ENCODE results near the gene FOXP1.

FOXP1 gene

GRCh38 chr3:71462586-71462985 is 120.9 kb downstream of the FOXP1 start:
- peaks cover 14% of the 10 kb centered on the region for H3K36me3 Mint-ChIP-seq (ENCODE audit: low read depth)
- no peaks in the 10 kb centered on the region for H3K9me3 Mint-ChIP-seq
- H3K4me3 Mint-ChIP-seq = no peak overlapping the region
- peak overlapping the region; percentile 92 for H3K27ac Mint-ChIP-seq
- peaks cover 83% of the 10 kb centered on the region for H3K4me1 Mint-ChIP-seq (ENCODE audit: low read depth)
- no peaks in the 10 kb centered on the region for H3K27me3 Mint-ChIP-seq

- H3K36me3 Mint-ChIP-seq (ENCODE audit: low read depth) = peaks cover 11% of the 10 kb centered on the region
- no peaks in the 10 kb centered on the region for H3K27me3 Mint-ChIP-seq
- no peaks in the 10 kb centered on the region for H3K9me3 Mint-ChIP-seq
- H3K27ac Mint-ChIP-seq = peak overlapping the region; percentile 92
- peaks cover 84% of the 10 kb centered on the region for H3K4me1 Mint-ChIP-seq (ENCODE audit: low read depth)
- H3K4me3 Mint-ChIP-seq = no peak overlapping the region
These were observed 121.6 kb downstream of the FOXP1 start for GRCh38 chr3:71461749-71462483.

GRCh38 chr3:71461114-71461513 is 122.4 kb downstream of the FOXP1 start:
- Mint-ChIP-seq H3K27ac (peak overlapping the region; percentile 92), H3K36me3 (ENCODE audit: low read depth) (peaks cover 11% of the 10 kb centered on the region), H3K27me3 (no peaks in the 10 kb centered on the region), H3K9me3 (no peaks in the 10 kb centered on the region), H3K4me1 (ENCODE audit: low read depth) (peaks cover 91% of the 10 kb centered on the region), H3K4me3 (peak overlapping the region; percentile 61)

- no peaks in the 10 kb centered on the region for H3K27me3 Mint-ChIP-seq
- H3K4me1 Mint-ChIP-seq (ENCODE audit: low read depth) = peaks cover 89% of the 10 kb centered on the region
- peaks cover 11% of the 10 kb centered on the region for H3K36me3 Mint-ChIP-seq (ENCODE audit: low read depth)
- no peaks in the 10 kb centered on the region for H3K9me3 Mint-ChIP-seq
- H3K4me3 Mint-ChIP-seq = no peak overlapping the region
- peak overlapping the region; percentile 1 for H3K27ac Mint-ChIP-seq
These were observed 124.6 kb downstream of the FOXP1 start for GRCh38 chr3:71458895-71459294.

- H3K27me3 Mint-ChIP-seq = no peaks in the 10 kb centered on the region
- H3K4me3 Mint-ChIP-seq = peak overlapping the region; percentile 83
- H3K9me3 Mint-ChIP-seq = no peaks in the 10 kb centered on the region
- peak overlapping the region; percentile 97 for H3K27ac Mint-ChIP-seq
- peaks cover 6% of the 10 kb centered on the region for H3K36me3 Mint-ChIP-seq (ENCODE audit: low read depth)
- H3K4me1 Mint-ChIP-seq (ENCODE audit: low read depth) = peaks cover 95% of the 10 kb centered on the region
These were observed 126.7 kb downstream of the FOXP1 start for GRCh38 chr3:71456826-71457225.

GRCh38 chr3:71456156-71456555 is 127.4 kb downstream of the FOXP1 start:
- peak overlapping the region; percentile 97 for H3K27ac Mint-ChIP-seq
- H3K27me3 Mint-ChIP-seq = no peaks in the 10 kb centered on the region
- H3K9me3 Mint-ChIP-seq = no peaks in the 10 kb centered on the region
- peaks cover 95% of the 10 kb centered on the region for H3K4me1 Mint-ChIP-seq (ENCODE audit: low read depth)
- peaks cover 2% of the 10 kb centered on the region for H3K36me3 Mint-ChIP-seq (ENCODE audit: low read depth)
- H3K4me3 Mint-ChIP-seq = peak overlapping the region; percentile 83

- Mint-ChIP-seq H3K36me3 (ENCODE audit: low read depth) (no peaks in the 10 kb centered on the region), H3K27ac (peak overlapping the region; percentile 97), H3K4me3 (peak overlapping the region; percentile 83), H3K9me3 (no peaks in the 10 kb centered on the region), H3K4me1 (ENCODE audit: low read depth) (peaks cover 97% of the 10 kb centered on the region), H3K27me3 (no peaks in the 10 kb centered on the region)
These were observed 128.8 kb downstream of the FOXP1 start for GRCh38 chr3:71454512-71455403.

GRCh38 chr3:71453822-71454511 is 129.6 kb downstream of the FOXP1 start:
- Mint-ChIP-seq H3K36me3 (ENCODE audit: low read depth) (no peaks in the 10 kb centered on the region), H3K27ac (peak overlapping the region; percentile 97), H3K4me1 (ENCODE audit: low read depth) (peaks cover 98% of the 10 kb centered on the region), H3K27me3 (no peaks in the 10 kb centered on the region), H3K4me3 (peak overlapping the region; percentile 83), H3K9me3 (no peaks in the 10 kb centered on the region)

- no peaks in the 10 kb centered on the region for H3K27me3 Mint-ChIP-seq
- H3K4me1 Mint-ChIP-seq (ENCODE audit: low read depth) = peaks cover 98% of the 10 kb centered on the region
- peak overlapping the region; percentile 97 for H3K27ac Mint-ChIP-seq
- peak overlapping the region; percentile 5 for H3K4me3 Mint-ChIP-seq
- H3K9me3 Mint-ChIP-seq = no peaks in the 10 kb centered on the region
- H3K36me3 Mint-ChIP-seq (ENCODE audit: low read depth) = no peaks in the 10 kb centered on the region
These were observed 130.2 kb downstream of the FOXP1 start for GRCh38 chr3:71453319-71453718.

- Mint-ChIP-seq H3K4me1 (ENCODE audit: low read depth) (peaks cover 98% of the 10 kb centered on the region), H3K36me3 (ENCODE audit: low read depth) (no peaks in the 10 kb centered on the region), H3K27ac (peak overlapping the region; percentile 97), H3K27me3 (no peaks in the 10 kb centered on the region), H3K4me3 (peak overlapping the region; percentile 73), H3K9me3 (no peaks in the 10 kb centered on the region)
These were observed 131.7 kb downstream of the FOXP1 start for GRCh38 chr3:71451812-71452211.

- Mint-ChIP-seq H3K27me3 (no peaks in the 10 kb centered on the region), H3K27ac (peak overlapping the region; percentile 97), H3K4me3 (peak overlapping the region; percentile 73), H3K36me3 (ENCODE audit: low read depth) (no peaks in the 10 kb centered on the region), H3K4me1 (ENCODE audit: low read depth) (peaks cover 98% of the 10 kb centered on the region), H3K9me3 (no peaks in the 10 kb centered on the region)
These were observed 132.5 kb downstream of the FOXP1 start for GRCh38 chr3:71451060-71451459.

GRCh38 chr3:71450162-71450561 is 133.4 kb downstream of the FOXP1 start:
- Mint-ChIP-seq H3K4me3 (peak overlapping the region; percentile 73), H3K27me3 (no peaks in the 10 kb centered on the region), H3K27ac (peak overlapping the region; percentile 97), H3K36me3 (ENCODE audit: low read depth) (no peaks in the 10 kb centered on the region), H3K9me3 (no peaks in the 10 kb centered on the region), H3K4me1 (ENCODE audit: low read depth) (peaks cover 97% of the 10 kb centered on the region)

GRCh38 chr3:71447803-71448202 is 135.7 kb downstream of the FOXP1 start:
- H3K4me3 Mint-ChIP-seq = peak overlapping the region; percentile 29

GRCh38 chr3:71447197-71447596 is 136.3 kb downstream of the FOXP1 start:
- H3K27me3 Mint-ChIP-seq = no peaks in the 10 kb centered on the region
- H3K4me3 Mint-ChIP-seq = no peak overlapping the region
- peak overlapping the region; percentile 91 for H3K27ac Mint-ChIP-seq
- H3K36me3 Mint-ChIP-seq (ENCODE audit: low read depth) = no peaks in the 10 kb centered on the region
- peaks cover 99% of the 10 kb centered on the region for H3K4me1 Mint-ChIP-seq (ENCODE audit: low read depth)
- H3K9me3 Mint-ChIP-seq = no peaks in the 10 kb centered on the region

More at GRCh38 chr3:71447803-71448202, 135.7 kb downstream of the FOXP1 start:
- H3K27ac Mint-ChIP-seq = peak overlapping the region; percentile 85
- H3K36me3 Mint-ChIP-seq (ENCODE audit: low read depth) = no peaks in the 10 kb centered on the region
- H3K27me3 Mint-ChIP-seq = no peaks in the 10 kb centered on the region
- H3K9me3 Mint-ChIP-seq = no peaks in the 10 kb centered on the region
- peaks cover 99% of the 10 kb centered on the region for H3K4me1 Mint-ChIP-seq (ENCODE audit: low read depth)

GRCh38 chr3:71446734-71447133 is 136.8 kb downstream of the FOXP1 start:
- Mint-ChIP-seq H3K36me3 (ENCODE audit: low read depth) (no peaks in the 10 kb centered on the region), H3K27ac (peak overlapping the region; percentile 91), H3K4me3 (no peak overlapping the region), H3K4me1 (ENCODE audit: low read depth) (peaks cover 99% of the 10 kb centered on the region), H3K27me3 (no peaks in the 10 kb centered on the region), H3K9me3 (no peaks in the 10 kb centered on the region)
